Activated CD8-positive, alpha-beta memory T cell treated with anti-CD3 and anti-CD28 coated beads for 36 hours (primary cell): ENCODE data around the gene DDC. TPM values are rescaled to one million over a fixed set of nuclear protein-coding genes. Genes with fewer than 3 reads are reported as not detected.
"Not testable (repeated sequence)": the region's sequence is repeated elsewhere in the genome, so short reads cannot be mapped to it uniquely, and the experiment has no call there.

Experiments used
- CTCF ChIA-PET: fragments of 350-600 bp; sonication (Branson Sonifier 250); formaldehyde crosslinking; loops from one replicate; lab custom pipeline; 2021; ENCODE audit warnings: antibody characterized with exemption; lab: Charles Lee
- POLR2A ChIA-PET: fragments of 350-600 bp; sonication (Branson Sonifier 250); formaldehyde crosslinking; loops from one replicate; lab custom pipeline; 2021; ENCODE audit warnings: antibody characterized with exemption; lab: Charles Lee
- total RNA-seq, 2 experiments: library from RNA; stranded (reverse); gene quantifications; one replicate each; pipeline ENCODE4 v1.2.3, GENCODE V29; 2021

Gene DDC
- total RNA-seq, 2 experiments from 2014 or later = 0.71 to 0.72 TPM

GRCh38 chr7:50471970-50472369 lies 93.2 kb downstream of the DDC start:
- CTCF ChIA-PET = interaction anchor here (0.8 kb wide), 2 partner anchors 192 to 208 kb away, joined by 3 read pairs; no protein-coding TSS in a partner anchor
- POLR2A ChIA-PET = no interaction called here

- CTCF ChIA-PET = no interaction called here
Measured at GRCh38 chr7:50470250-50471163, 94.7 kb downstream of the DDC start.

GRCh38 chr7:50469181-50469580 lies 96.0 kb downstream of the DDC start:
- ChIA-PET POLR2A (no interaction called here), CTCF (interaction anchor here (0.6 to 3.9 kb wide), 4 partner anchors 19 to 687 kb away, joined by 3 to 42 read pairs (median 14); no protein-coding TSS in a partner anchor)

More at GRCh38 chr7:50470250-50471163, 94.7 kb downstream of the DDC start:
- POLR2A ChIA-PET = no interaction called here

- POLR2A ChIA-PET = no interaction called here
Measured at GRCh38 chr7:50467817-50468610, 97.2 kb downstream of the DDC start.

GRCh38 chr7:50466815-50467585 lies 98.2 kb downstream of the DDC start:
- CTCF ChIA-PET = interaction anchor here (0.9 to 3.9 kb wide), 13 partner anchors 9 to 694 kb away, joined by 3 to 42 read pairs (median 5); partner anchors contain the start of genes FIGNL1 and ZPBP
- POLR2A ChIA-PET = no interaction called here

More at GRCh38 chr7:50467817-50468610, 97.2 kb downstream of the DDC start:
- CTCF ChIA-PET = interaction anchor here (0.7 to 3.9 kb wide), 17 partner anchors 13 to 692 kb away, joined by 3 to 42 read pairs (median 4); partner anchors contain the start of genes FIGNL1 and ZPBP

- POLR2A ChIA-PET = no interaction called here
Measured at GRCh38 chr7:50463035-50463434, 102.2 kb downstream of the DDC start.

GRCh38 chr7:50462361-50462760 lies 102.8 kb downstream of the DDC start:
- ChIA-PET POLR2A (no interaction called here), CTCF (no interaction called here)

More at GRCh38 chr7:50463035-50463434, 102.2 kb downstream of the DDC start:
- CTCF ChIA-PET = interaction anchor here (1.0 kb wide), 1 partner anchor 678 kb away, joined by 4 read pairs; no protein-coding TSS in a partner anchor

GRCh38 chr7:50461695-50462094 lies 103.5 kb downstream of the DDC start:
- POLR2A ChIA-PET = no interaction called here
- CTCF ChIA-PET = no interaction called here

- CTCF ChIA-PET, POLR2A ChIA-PET: not testable (repeated sequence)
Measured at GRCh38 chr7:50459183-50459582, 106.0 kb downstream of the DDC start.

GRCh38 chr7:50458651-50459050 lies 106.6 kb downstream of the DDC start:
- CTCF ChIA-PET, POLR2A ChIA-PET: not testable (repeated sequence)

- CTCF ChIA-PET = no interaction called here
Measured at GRCh38 chr7:50456371-50457123, 108.7 kb downstream of the DDC start.

GRCh38 chr7:50455658-50456057 lies 109.5 kb downstream of the DDC start:
- ChIA-PET CTCF (no interaction called here), POLR2A (no interaction called here)

More at GRCh38 chr7:50456371-50457123, 108.7 kb downstream of the DDC start:
- POLR2A ChIA-PET = no interaction called here

GRCh38 chr7:50454968-50455367 lies 110.2 kb downstream of the DDC start:
- POLR2A ChIA-PET = no interaction called here
- CTCF ChIA-PET = no interaction called here

- ChIA-PET POLR2A (interaction anchor here (0.6 kb wide), 1 partner anchor 145 kb away, joined by 3 read pairs; no protein-coding TSS in a partner anchor), CTCF (no interaction called here)
Measured at GRCh38 chr7:50450590-50451032, 114.6 kb downstream of the DDC start.

- ChIA-PET CTCF (interaction anchor here (0.9 to 1.4 kb wide), 3 partner anchors 18 to 245 kb away, joined by 3 to 6 read pairs (median 4); no protein-coding TSS in a partner anchor), POLR2A (interaction anchor here (0.6 kb wide), 1 partner anchor 145 kb away, joined by 3 read pairs; no protein-coding TSS in a partner anchor)
Measured at GRCh38 chr7:50449881-50450589, 115.2 kb downstream of the DDC start, which contains the start of gene FIGNL1. FIGNL1 (minus strand) TSS chr7:50450350; CDS start chr7:50447287, 3,063 bp downstream.

GRCh38 chr7:50449501-50449880 lies 115.7 kb downstream of the DDC start:
- POLR2A ChIA-PET = no interaction called here
- CTCF ChIA-PET = interaction anchor here (0.9 to 1.4 kb wide), 3 partner anchors 19 to 245 kb away, joined by 3 to 6 read pairs (median 4); no protein-coding TSS in a partner anchor

GRCh38 chr7:50448823-50449222 lies 116.4 kb downstream of the DDC start:
- POLR2A ChIA-PET = no interaction called here
- CTCF ChIA-PET = interaction anchor here (1.4 kb wide), 1 partner anchor 19 kb away, joined by 6 read pairs; no protein-coding TSS in a partner anchor
